GM18868 (cell line): ENCODE results near the gene CCDC33.

ENCODE experiments used
- ATAC-seq: cut with Tn5 transposase; IDR thresholded peaks from one replicate; pipeline ENCODE4 v1.9.1; 2021; ENCODE audit warnings: mild to moderate bottlenecking, moderate library complexity; ENCODE audit not compliant: unreplicated experiment

Gene CCDC33

GRCh38 chr15:74258456-74259291 is 22.5 kb downstream of the CCDC33 start:
- ATAC-seq, result no peak

- ATAC-seq, result no peak
These were observed 23.1 kb downstream of the CCDC33 start for GRCh38 chr15:74259292-74259648.

- ATAC-seq, result no peak
These were observed 23.9 kb downstream of the CCDC33 start for GRCh38 chr15:74259821-74260607.

GRCh38 chr15:74261041-74261440 is 24.9 kb downstream of the CCDC33 start:
- ATAC-seq, result no peak

GRCh38 chr15:74261685-74262084 is 25.6 kb downstream of the CCDC33 start:
- ATAC-seq, result no peak

GRCh38 chr15:74262151-74262550 is 26.0 kb downstream of the CCDC33 start:
- ATAC-seq, result no peak

- no peak for ATAC-seq
These were observed 26.5 kb downstream of the CCDC33 start for GRCh38 chr15:74262625-74263024.

- no peak for ATAC-seq
These were observed 27.3 kb downstream of the CCDC33 start for GRCh38 chr15:74263466-74263865.

- no peak for ATAC-seq
These were observed 28.0 kb downstream of the CCDC33 start for GRCh38 chr15:74264081-74264501.

GRCh38 chr15:74265046-74265639 is 29.0 kb downstream of the CCDC33 start:
- ATAC-seq, result no peak

GRCh38 chr15:74268020-74268419 is 31.9 kb downstream of the CCDC33 start:
- ATAC-seq, result no peak

GRCh38 chr15:74269362-74270035 is 33.4 kb downstream of the CCDC33 start:
- no peak for ATAC-seq

- no peak for ATAC-seq
These were observed 34.0 kb downstream of the CCDC33 start for GRCh38 chr15:74270155-74270554.

GRCh38 chr15:74270854-74271520 is 34.9 kb downstream of the CCDC33 start:
- ATAC-seq, result no peak

GRCh38 chr15:74272812-74273211 is 36.7 kb downstream of the CCDC33 start:
- ATAC-seq, result no peak

GRCh38 chr15:74274470-74275038 is 38.4 kb downstream of the CCDC33 start:
- no peak for ATAC-seq

GRCh38 chr15:74275957-74276356 is 39.8 kb downstream of the CCDC33 start:
- ATAC-seq, result no peak

GRCh38 chr15:74276560-74276959 is 40.4 kb downstream of the CCDC33 start:
- no peak for ATAC-seq

- ATAC-seq, result no peak
These were observed 41.2 kb downstream of the CCDC33 start for GRCh38 chr15:74277242-74277810.

- ATAC-seq, result no peak
These were observed 42.1 kb downstream of the CCDC33 start for GRCh38 chr15:74278207-74278606.
